ENCODE data around the gene PLEKHG5. TPM values are rescaled to one million over a fixed set of nuclear protein-coding genes. Genes with fewer than 3 reads are reported as not detected.

PLEKHG5 gene
- total RNA-seq, 4 donors from 2014 or later: 5.8 to 12.0 (median 8.4) TPM

DNA sequence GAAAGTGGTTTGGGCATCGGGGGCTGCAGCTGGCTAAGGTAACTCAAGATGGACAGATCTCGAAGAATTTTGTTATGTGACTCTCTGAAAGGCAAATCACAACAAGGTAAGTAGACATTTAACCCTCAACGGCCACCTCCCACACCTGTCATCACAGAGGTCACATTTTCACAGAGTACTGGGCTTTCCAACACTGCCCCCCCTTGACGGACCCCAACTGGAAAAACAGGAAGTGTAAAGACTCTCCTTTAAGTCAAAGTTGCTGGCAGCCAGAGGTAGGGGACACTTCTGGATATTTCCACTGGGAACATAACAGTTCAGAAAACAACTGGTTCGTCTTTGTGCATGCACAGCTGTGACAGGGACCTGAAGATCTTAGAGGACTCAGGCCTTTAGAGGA lies 40.5 kb upstream of the PLEKHG5 start:
- no peak overlapping the region for H3K4me3 ChIP-seq (replicated peaks in 1 of 3)
- DNase-seq: no peak
- H3K9me3 ChIP-seq: no peaks in the 10 kb centered on the region
- H3K27ac ChIP-seq: no peak overlapping the region
- H3K36me3 ChIP-seq: peaks cover 40 to 45% of the 10 kb centered on the region in 2 donors
- H3K27me3 ChIP-seq: no peaks in the 10 kb centered on the region
- WGBS, 2 donors: 88 to 92% methylated on average over 5 of the region's 5 CpGs
- no peaks in the 10 kb centered on the region for H3K4me1 ChIP-seq
- TF ChIP-seq, protein P1, sequence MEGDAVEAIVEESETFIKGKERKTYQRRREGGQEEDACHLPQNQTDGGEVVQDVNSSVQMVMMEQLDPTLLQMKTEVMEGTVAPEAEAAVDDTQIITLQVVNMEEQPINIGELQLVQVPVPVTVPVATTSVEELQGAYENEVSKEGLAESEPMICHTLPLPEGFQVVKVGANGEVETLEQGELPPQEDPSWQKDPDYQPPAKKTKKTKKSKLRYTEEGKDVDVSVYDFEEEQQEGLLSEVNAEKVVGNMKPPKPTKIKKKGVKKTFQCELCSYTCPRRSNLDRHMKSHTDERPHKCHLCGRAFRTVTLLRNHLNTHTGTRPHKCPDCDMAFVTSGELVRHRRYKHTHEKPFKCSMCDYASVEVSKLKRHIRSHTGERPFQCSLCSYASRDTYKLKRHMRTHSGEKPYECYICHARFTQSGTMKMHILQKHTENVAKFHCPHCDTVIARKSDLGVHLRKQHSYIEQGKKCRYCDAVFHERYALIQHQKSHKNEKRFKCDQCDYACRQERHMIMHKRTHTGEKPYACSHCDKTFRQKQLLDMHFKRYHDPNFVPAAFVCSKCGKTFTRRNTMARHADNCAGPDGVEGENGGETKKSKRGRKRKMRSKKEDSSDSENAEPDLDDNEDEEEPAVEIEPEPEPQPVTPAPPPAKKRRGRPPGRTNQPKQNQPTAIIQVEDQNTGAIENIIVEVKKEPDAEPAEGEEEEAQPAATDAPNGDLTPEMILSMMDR (IDR thresholded peaks at IDR 0.05): no peak
- intact Hi-C loops (cut with DNase I): no loop called here

DNA sequence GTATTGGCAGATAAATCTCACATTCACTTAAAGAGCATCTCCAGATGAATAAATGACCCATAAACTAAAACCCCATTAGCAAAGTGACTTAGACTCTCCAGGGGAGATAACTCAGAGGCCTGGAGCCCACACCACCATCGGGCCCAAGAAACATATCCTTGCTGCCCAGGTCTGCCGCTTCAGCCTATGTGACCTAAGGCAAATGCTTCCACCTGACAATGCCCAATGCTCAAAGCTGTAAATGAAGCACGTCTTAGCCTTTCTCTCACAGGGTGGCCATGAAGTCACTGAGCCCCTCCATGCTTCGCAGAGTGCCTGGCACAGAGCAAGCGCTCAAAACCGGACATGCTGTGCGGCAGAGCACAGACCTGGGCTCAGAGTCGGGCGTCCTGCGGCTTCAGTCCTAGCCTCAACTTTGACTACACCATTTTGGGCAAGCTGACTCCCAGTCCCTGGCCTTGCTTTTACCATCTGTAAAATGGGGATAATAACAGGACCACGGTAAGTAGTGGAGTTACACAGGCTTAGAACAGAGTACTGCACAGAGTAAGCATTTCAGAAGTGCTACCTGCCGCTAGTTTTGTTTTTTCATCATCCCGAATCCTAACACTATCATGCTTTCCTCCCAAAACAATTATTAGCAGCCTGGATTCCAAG lies 39.2 kb upstream of the PLEKHG5 start:
- 93 to 98% methylated on average over 13 of the region's 13 CpGs for WGBS, 2 donors
- Histone ChIP-seq H3K4me3 (replicated peaks in 1 of 3) (no peak overlapping the region), H3K9me3 (no peaks in the 10 kb centered on the region), H3K36me3 (peaks cover 53 to 57% of the 10 kb centered on the region in 2 donors), H3K4me1 (no peaks in the 10 kb centered on the region), H3K27ac (no peak overlapping the region), H3K27me3 (no peaks in the 10 kb centered on the region)
- DNase-seq: no peak
- TF ChIP-seq, protein P1 (IDR thresholded peaks at IDR 0.05): no peak
- no peak for TF ChIP-seq POLR2A (IDR thresholded peaks at IDR 0.05)
- intact Hi-C loops (cut with DNase I): no loop called here

DNA sequence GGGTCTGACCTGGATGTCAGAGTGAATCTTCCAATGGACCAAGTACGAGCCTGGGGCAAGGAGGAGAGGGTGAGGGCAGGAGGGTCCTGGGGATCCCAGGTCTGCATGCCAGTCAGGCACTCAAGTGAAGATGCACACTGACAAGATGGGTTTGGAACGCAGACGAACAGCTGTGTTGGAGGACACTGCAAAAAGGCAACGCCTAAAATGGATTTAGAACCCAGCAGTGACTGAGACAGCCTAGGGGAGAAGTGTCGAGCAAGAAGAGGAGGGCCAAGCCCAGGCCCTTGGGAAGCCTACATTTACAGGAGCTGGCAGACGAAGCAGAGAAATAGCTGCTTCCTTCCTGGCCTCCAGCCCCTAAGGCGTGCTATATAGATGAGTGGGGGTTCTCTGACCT lies 37.0 kb upstream of the PLEKHG5 start:
- intact Hi-C loops (cut with DNase I): no loop called here
- Histone ChIP-seq H3K4me1 (no peaks in the 10 kb centered on the region), H3K27me3 (no peaks in the 10 kb centered on the region), H3K27ac (no peak overlapping the region), H3K36me3 (peaks cover 60 to 63% of the 10 kb centered on the region in 2 donors), H3K4me3 (replicated peaks in 1 of 3) (no peak overlapping the region), H3K9me3 (no peaks in the 10 kb centered on the region)
- TF ChIP-seq, protein P1 (IDR thresholded peaks at IDR 0.05): no peak
- TF ChIP-seq POLR2A (IDR thresholded peaks at IDR 0.05): no peak
- no peak for DNase-seq
- WGBS, 2 donors: 84 to 96% methylated on average over 7 of the region's 7 CpGs

DNA sequence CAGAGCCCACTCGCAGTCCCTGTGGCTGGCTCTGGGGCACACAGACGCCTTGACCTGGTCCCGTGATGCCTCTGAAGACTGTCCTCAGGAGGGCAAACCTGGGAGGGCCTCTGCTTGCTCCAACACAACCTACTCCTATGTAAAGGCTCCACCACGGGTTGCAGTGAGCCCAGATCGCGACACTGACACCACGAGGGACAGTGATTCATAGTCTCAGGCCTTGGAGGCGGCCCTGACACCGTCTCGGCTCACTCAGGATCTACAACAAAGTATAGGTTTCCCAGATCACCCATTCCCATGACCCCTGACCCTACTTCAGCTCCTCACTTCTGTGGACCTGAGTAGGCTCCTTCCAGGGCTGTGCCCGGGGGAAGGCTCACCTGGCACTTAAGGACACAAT lies 34.8 kb upstream of the PLEKHG5 start:
- H3K4me1 ChIP-seq: no peaks in the 10 kb centered on the region
- 84 to 86% methylated on average over 11 of the region's 11 CpGs for WGBS, 2 donors
- no peaks in the 10 kb centered on the region for H3K9me3 ChIP-seq
- peaks cover 41 to 44% of the 10 kb centered on the region in 2 donors for H3K36me3 ChIP-seq
- intact Hi-C loops (cut with DNase I): no loop called here
- no peak for DNase-seq
- no peaks in the 10 kb centered on the region for H3K27me3 ChIP-seq
- no peak overlapping the region for H3K27ac ChIP-seq
- TF ChIP-seq POLR2A (IDR thresholded peaks at IDR 0.05): no peak
- TF ChIP-seq, protein P1 (IDR thresholded peaks at IDR 0.05): no peak
- no peak overlapping the region for H3K4me3 ChIP-seq (replicated peaks in 1 of 3)

DNA sequence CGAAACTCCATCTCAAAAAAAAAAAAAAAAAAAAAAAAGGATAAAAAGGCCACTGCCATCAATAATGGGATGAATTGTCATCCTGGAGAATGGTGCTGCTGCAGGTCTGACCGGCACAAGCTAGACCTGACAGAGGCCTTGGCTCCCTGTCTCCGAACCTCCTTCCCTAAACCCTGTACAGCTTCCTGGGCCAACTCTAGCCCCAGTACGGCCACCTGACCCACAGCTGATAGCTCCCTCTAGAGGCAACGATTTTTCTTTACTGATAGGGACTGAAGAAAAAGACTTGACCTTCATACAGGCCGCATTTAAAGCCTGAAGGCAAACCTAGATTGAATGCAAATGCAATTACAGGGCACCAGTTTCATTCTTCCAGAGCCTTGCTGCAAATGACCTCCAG lies 32.1 kb upstream of the PLEKHG5 start:
- no peak for DNase-seq
- WGBS, 2 donors: 52 to 58% methylated on average over 6 of the region's 6 CpGs
- TF ChIP-seq, protein P1 (IDR thresholded peaks at IDR 0.05): peak in 2 of 6 experiments; percentile 14 to 27
- no peak for TF ChIP-seq POLR2A (IDR thresholded peaks at IDR 0.05)
- Histone ChIP-seq H3K36me3 (peaks cover 27 to 28% of the 10 kb centered on the region in 2 donors), H3K4me3 (replicated peaks in 1 of 3) (no peak overlapping the region), H3K9me3 (no peaks in the 10 kb centered on the region), H3K4me1 (peaks cover 5 to 9% of the 10 kb centered on the region in 2 donors), H3K27ac (no peak overlapping the region), H3K27me3 (no peaks in the 10 kb centered on the region)
- intact Hi-C loops (cut with DNase I): no loop called here
